D341Med (cell line): ENCODE data around the gene DRAM1.

Experiments used
- DNase-seq: peaks from one replicate; pipeline ENCODE4 v3.0.0; 2012; ENCODE audit warnings: low spot score

Gene DRAM1

DNA sequence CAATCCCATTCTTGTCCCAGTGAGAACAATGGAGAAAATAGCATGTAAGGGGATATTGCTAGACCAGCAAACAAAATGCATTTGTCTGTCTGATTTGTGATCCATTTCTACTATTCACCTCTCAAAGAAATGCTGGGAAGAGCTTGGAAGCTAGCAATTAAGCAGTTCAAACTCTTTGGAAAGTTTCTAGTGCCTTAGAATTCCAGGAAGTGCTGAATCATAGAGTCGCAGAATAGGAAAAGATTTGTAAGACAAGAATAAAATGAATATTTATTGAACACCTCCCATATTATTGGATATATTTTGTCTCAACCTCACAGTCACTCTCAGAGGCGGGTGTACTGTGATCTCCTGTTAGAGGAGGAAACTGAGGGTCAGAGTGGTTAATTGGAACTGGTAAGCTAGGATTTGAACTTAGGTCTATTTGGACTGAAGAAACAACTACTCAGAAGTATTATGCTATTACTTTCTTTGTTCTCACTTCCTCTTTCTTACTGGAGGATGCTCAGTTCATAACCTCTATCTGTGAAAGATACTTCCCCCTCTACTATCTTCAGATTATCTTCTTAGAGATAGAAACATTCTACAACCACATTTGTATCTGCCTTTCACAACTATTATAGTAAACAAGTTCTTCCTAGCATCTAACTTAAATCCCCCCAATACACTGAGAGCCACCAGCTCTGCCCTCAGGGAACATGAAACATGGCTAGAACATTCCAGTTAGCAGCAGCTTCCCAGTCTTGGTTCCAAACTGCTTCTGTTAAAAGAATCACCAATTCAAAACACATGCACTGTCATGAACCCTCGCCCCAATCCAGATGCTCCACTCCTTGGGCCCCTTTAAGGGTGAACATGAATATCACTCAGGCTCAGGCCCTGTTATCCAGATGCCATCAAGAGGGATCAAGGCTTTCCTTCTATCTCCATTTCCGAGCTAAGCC lies 64.2 kb downstream of the DRAM1 start:
- DNase-seq: no peak

- no peak for DNase-seq
Observed at GRCh38 chr12:101942250-101942605, 64.8 kb downstream of the DRAM1 start.

DNA sequence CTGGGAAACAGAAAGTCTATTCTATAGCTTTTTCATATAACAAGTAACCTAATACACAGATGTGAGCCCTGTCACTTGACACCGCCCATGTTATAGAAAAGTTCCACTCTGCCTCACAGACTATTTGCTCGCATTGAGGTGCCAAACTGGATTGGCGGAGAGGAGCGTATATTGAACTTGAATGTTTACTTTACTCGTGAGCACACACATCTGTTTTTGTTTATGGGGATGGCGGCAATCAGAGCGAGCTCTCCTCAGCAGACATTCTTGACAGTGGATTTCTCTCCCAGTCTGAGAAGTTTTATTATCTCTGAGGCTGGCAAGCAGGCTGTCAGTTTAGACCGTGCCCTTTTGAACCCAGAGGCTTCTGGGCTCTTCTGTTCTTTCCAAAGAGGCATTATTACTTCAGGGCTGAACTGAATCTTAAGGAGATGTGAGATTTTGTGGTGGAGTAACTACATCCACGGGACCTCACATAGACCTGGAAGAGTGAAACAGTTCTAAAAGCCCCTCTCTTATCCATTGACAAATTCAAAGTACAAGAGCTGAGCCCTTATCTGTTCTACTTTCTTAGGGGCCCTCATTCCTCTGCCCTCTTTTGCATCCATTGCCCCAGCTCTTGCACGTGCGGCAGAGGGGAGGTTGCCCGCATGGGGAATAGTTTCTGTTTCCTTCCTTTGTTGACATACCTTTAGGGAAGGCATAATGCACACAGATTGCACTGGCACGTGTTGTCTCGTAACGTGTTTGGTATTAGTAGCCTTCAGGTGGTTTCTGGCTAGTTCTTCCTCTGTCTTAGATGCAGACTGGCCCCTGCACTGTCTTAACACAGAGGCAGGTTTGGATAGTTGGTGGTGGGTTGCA lies 68.2 kb downstream of the DRAM1 start:
- no peak for DNase-seq

GRCh38 chr12:101946233-101946611 lies 68.8 kb downstream of the DRAM1 start:
- DNase-seq: no peak

DNA sequence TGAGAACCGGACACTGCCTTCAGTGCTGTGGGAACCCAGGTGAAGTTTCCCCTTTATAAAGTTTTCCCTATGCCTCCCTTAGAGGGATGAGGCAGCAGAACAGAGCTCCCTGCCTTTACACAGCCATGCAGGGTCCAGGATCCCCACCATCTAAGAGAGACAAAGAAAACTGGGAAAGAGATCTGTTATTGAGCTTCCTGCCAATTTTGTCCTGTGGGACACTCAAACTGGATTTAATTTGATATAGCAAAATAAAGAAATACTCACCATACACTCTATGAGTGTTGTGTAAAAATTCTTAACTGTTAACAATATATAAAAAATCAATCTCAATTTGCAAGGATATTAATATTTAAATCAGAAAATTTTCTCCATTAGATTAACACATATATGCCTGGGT lies 69.9 kb downstream of the DRAM1 start:
- no peak for DNase-seq

DNA sequence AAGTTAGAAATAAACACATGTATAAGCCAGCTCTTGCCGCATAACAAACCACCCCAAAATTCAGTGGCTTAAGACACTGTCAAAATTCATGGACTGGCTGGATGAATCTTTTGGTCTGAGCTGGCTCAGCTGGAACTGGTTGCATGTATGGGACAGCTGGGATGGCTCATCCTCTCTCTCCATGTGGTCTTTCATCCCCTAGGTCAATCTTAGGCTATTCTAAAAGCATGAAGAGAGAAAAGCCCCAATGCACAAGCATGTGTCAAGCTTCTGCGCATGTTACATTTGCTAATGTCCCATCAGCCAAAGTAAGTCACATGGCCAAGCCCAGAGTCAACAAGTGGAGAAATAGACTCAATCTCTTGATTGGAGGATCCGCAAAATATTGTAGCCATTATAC lies 71.0 kb downstream of the DRAM1 start:
- DNase-seq: no peak

- DNase-seq: no peak
Observed at GRCh38 chr12:101951002-101951670, 73.8 kb downstream of the DRAM1 start.

GRCh38 chr12:101954113-101954512 lies 76.7 kb downstream of the DRAM1 start:
- no peak for DNase-seq

- DNase-seq: no peak
Observed at GRCh38 chr12:101954676-101955075, 77.3 kb downstream of the DRAM1 start.

GRCh38 chr12:101957252-101957959 lies 80.0 kb downstream of the DRAM1 start:
- no peak for DNase-seq

DNA sequence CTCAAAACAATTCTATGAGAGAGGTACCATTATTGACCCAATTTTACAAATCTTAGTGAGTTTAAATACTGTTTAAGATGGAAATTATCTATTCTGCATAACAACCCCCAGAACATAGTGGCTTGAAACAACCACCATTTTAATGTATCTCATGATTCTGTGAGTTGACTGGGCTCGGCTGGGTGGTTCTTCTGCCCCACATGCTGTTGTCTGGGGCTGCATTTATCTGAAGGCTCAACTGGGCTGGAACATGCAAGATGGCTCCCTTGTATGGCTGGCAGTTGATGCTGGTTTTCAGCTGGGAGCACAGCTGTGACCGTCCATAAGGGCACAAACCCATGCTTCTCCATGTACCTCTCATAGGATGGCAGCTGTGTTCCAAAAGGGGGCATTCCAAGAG lies 82.2 kb downstream of the DRAM1 start:
- DNase-seq: no peak

DNA sequence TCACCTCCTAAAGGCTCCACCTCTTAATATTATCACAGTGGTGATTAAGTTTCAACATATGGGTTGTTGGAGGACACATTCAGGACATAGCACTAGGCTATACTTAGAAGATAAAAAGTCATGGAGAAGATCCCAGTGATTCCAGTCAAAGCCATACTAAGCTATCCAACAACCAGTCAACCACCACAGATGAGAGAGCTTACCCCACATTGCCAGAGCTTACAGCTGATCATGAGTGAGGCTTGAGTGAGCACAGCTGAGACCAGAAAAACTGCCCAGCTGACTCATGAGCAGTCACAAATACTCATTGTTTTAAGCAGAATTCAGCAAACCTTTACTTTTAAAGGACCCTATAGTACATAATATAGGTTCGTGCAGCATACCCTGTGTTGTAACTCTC lies 85.1 kb downstream of the DRAM1 start:
- DNase-seq: no peak

DNA sequence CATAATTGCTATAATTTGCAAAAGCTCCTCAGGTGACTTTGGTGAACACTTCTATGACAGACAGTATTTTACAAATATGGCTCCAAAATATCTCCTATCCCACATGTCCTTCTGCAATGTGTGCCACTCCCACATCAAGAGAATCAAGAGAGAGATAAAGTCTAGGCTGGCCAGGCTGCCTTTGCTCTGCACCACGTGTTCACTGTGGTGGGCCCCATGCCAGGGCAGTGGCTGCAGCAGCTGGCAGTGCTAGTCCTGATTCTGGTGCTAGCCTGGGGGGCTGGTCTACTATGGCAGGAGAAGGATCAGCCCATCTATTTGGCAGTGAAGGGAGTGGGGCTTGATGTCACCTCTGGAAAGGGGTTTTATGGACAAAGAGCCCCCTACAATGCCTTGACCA lies 86.3 kb downstream of the DRAM1 start:
- no peak for DNase-seq

DNA sequence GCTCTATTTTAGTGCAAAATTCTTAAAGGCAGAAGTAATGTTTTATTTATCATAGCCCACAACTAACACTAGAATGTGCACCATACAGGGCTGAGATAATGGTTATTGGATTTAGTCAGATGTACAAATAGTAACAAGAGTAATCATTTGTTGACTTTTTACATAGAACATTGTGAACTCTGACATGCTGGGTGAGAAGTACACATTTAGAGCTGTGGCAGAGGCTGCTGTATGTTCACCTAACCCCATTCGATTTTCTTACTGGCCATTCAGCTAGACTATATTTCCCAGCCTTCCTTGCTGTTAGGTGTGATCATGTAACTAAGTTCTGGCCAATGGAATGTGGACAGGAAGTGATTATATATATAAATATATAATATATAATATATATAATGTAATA lies 89.1 kb downstream of the DRAM1 start:
- no peak for DNase-seq

GRCh38 chr12:101967506-101967905 lies 90.1 kb downstream of the DRAM1 start:
- no peak for DNase-seq

DNA sequence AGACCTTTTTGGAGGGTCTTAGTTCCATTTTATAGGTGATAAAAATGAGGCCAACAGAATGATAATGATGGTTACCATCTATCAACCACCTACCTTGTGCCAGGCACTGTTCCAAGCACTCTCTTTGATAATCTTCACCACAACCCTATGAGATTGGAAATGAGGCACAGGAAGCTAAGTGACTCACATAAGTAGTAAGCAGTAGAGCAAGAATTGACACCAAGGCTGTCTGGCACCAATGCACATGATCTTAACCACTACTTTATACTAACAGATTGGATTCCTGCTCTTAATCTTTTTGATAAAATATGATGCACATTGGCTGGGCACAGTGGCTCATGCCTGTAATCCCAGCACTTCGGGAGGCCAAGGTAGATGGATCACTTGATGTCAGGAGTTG lies 91.4 kb downstream of the DRAM1 start:
- no peak for DNase-seq
